DND-41 (cell line): ENCODE results near the gene RAD51B.

Source experiments
- ATAC-seq: fragments of 200-7000 bp; cut with Tn5 transposase; 3 replicates; pipeline ENCODE4 v1.9.1; 2021; ENCODE audit warnings: low read depth; ENCODE audit not compliant: insufficient read depth
- DNase-seq: peaks from one replicate; pipeline ENCODE4 v3.0.0-alpha.2; 2020
- H2AFZ ChIP-seq: 2 replicates; pipeline ENCODE4 v1.6.0; 2012; ENCODE audit warnings: low read depth, low read length
- H3K27ac ChIP-seq: 2 replicates; pipeline ENCODE4 v1.5.1; 2012; ENCODE audit warnings: low read length, inconsistent platforms
- H3K27me3 ChIP-seq: fragments of 200-600 bp; sonication (generic); 2 replicates; pipeline ENCODE4 v1.6.0; 2012; ENCODE audit warnings: low read length, mild to moderate bottlenecking, inconsistent platforms; ENCODE audit not compliant: insufficient read depth, poor library complexity
- H3K36me3 ChIP-seq: 2 replicates; pipeline ENCODE4 v1.5.1; 2012; ENCODE audit warnings: low read length, inconsistent platforms; ENCODE audit not compliant: insufficient read depth
- H3K4me1 ChIP-seq: 2 replicates; pipeline ENCODE4 v1.5.1; 2012; ENCODE audit warnings: mild to moderate bottlenecking, low read length; ENCODE audit not compliant: insufficient read depth
- H3K4me2 ChIP-seq: 2 replicates; pipeline ENCODE4 v1.6.0; 2012; ENCODE audit warnings: mild to moderate bottlenecking, moderate library complexity, low read length, inconsistent platforms; ENCODE audit not compliant: insufficient read depth
- H3K4me3 ChIP-seq, 2 experiments: fragments of 200-600 bp in 1 of 2; shearing (Covaris generic) in 1 of 2; 2 replicates each; pipeline ENCODE4 v1.5.1; 2012 to 2016; ENCODE audit warnings: inconsistent platforms in 2 of 2, low read length in 2 of 2, mild to moderate bottlenecking in 2 of 2, low read depth in 1 of 2, moderate library complexity in 1 of 2
- H3K79me2 ChIP-seq: 2 replicates; pipeline ENCODE4 v1.6.0; 2012; ENCODE audit warnings: low read length, inconsistent platforms; ENCODE audit not compliant: insufficient read depth
- H3K9ac ChIP-seq: 2 replicates; pipeline ENCODE4 v1.6.0; 2012; ENCODE audit warnings: low read depth, mild to moderate bottlenecking, inconsistent platforms, low read length, moderate library complexity
- H3K9me3 ChIP-seq: 2 replicates; pipeline ENCODE4 v1.5.1; 2012; ENCODE audit warnings: low read length, moderate library complexity, mild to moderate bottlenecking, inconsistent platforms; ENCODE audit not compliant: insufficient read depth, severe bottlenecking
- H4K20me1 ChIP-seq: 2 replicates; pipeline ENCODE4 v1.6.0; 2012; ENCODE audit warnings: low read length; ENCODE audit not compliant: insufficient read depth
- CTCF ChIP-seq: IDR thresholded peaks from 2 replicates; pipeline ENCODE4 v1.5.1; 2012; ENCODE audit warnings: borderline replicate concordance, low read length, moderate library complexity, mild to moderate bottlenecking; ENCODE audit not compliant: poor library complexity, severe bottlenecking; ENCODE audit errors: extremely low read depth
- EZH2 ChIP-seq: IDR thresholded peaks from 3 replicates; pipeline ENCODE4 v1.6.1; 2012; ENCODE audit warnings: borderline replicate concordance, low read depth, mild to moderate bottlenecking, moderate library complexity, low read length, inconsistent platforms; ENCODE audit not compliant: severe bottlenecking

RAD51B gene

GRCh38 chr14:68727315-68728047 lies 907.9 kb downstream of the RAD51B start:
- TF ChIP-seq EZH2 (no peak), CTCF (no peak)
- H3K36me3 ChIP-seq, result no peaks in the 10 kb centered on the region
- DNase-seq (no peak), ATAC-seq (no peak)
- no peak overlapping the region for H3K4me2 ChIP-seq
- H3K9ac ChIP-seq, result no peak overlapping the region
- no peaks in the 10 kb centered on the region for H3K4me1 ChIP-seq
- H3K79me2 ChIP-seq, result no peaks in the 10 kb centered on the region
- H3K4me3 ChIP-seq, result no peak overlapping the region
- H3K27me3 ChIP-seq, result no peaks in the 10 kb centered on the region
- H4K20me1 ChIP-seq, result no peaks in the 10 kb centered on the region
- no peaks in the 10 kb centered on the region for H3K9me3 ChIP-seq
- H3K27ac ChIP-seq, result no peak overlapping the region
- no peak overlapping the region for H2AFZ ChIP-seq

GRCh38 chr14:68728342-68729106 lies 908.9 kb downstream of the RAD51B start:
- Histone ChIP-seq H3K27me3 (no peaks in the 10 kb centered on the region), H3K27ac (no peak overlapping the region), H3K79me2 (no peaks in the 10 kb centered on the region), H3K4me1 (no peaks in the 10 kb centered on the region), H3K9me3 (no peaks in the 10 kb centered on the region), H3K9ac (no peak overlapping the region), H3K36me3 (no peaks in the 10 kb centered on the region), H2AFZ (no peak overlapping the region), H4K20me1 (no peaks in the 10 kb centered on the region), H3K4me3 (no peak overlapping the region), H3K4me2 (no peak overlapping the region)
- ATAC-seq (no peak), DNase-seq (no peak)
- TF ChIP-seq CTCF (no peak), EZH2 (no peak)

- Histone ChIP-seq H4K20me1 (no peaks in the 10 kb centered on the region), H2AFZ (no peak overlapping the region), H3K9me3 (no peaks in the 10 kb centered on the region), H3K9ac (no peak overlapping the region), H3K4me3 (no peak overlapping the region), H3K79me2 (no peaks in the 10 kb centered on the region), H3K27ac (no peak overlapping the region), H3K4me2 (no peak overlapping the region), H3K4me1 (peaks cover 5% of the 10 kb centered on the region; the same call in 1 of the 2 replicates), H3K27me3 (no peaks in the 10 kb centered on the region), H3K36me3 (no peaks in the 10 kb centered on the region)
- TF ChIP-seq CTCF (no peak), EZH2 (no peak)
- ATAC-seq (no peak), DNase-seq (no peak)
Observed at GRCh38 chr14:68729556-68729955, 910.0 kb downstream of the RAD51B start.
